Activated naive CD4-positive, alpha-beta T cell treated with anti-CD3 and anti-CD28 coated beads, Interleukin-2, amount 50 U/mL, for 16 hours (primary cell): Measurements from ENCODE around the gene SYNE2.
"Not testable (repeated sequence)": the region's sequence is repeated elsewhere in the genome, so short reads cannot be mapped to it uniquely, and the experiment has no call there.

Experiments
- DNase-seq: peaks from one replicate; pipeline ENCODE4 v3.0.0-alpha.2; 2020

The SYNE2 gene

GRCh38 chr14:63870753-63871037 is 17.9 kb downstream of the SYNE2 start:
- not testable (repeated sequence) for DNase-seq

GRCh38 chr14:63874223-63874622 is 21.4 kb downstream of the SYNE2 start:
- DNase-seq, result no peak

- DNase-seq, result no peak
Observed at GRCh38 chr14:63875311-63875710, 22.5 kb downstream of the SYNE2 start.

- no peak for DNase-seq
Observed at GRCh38 chr14:63877550-63877939, 24.7 kb downstream of the SYNE2 start.

GRCh38 chr14:63878052-63878451 is 25.2 kb downstream of the SYNE2 start:
- no peak for DNase-seq

- DNase-seq, result no peak
Observed at GRCh38 chr14:63878792-63879191, 26.0 kb downstream of the SYNE2 start.

- no peak for DNase-seq
Observed at GRCh38 chr14:63881926-63882325, 29.1 kb downstream of the SYNE2 start.

GRCh38 chr14:63887899-63888298 is 35.1 kb downstream of the SYNE2 start:
- DNase-seq, result no peak

- DNase-seq, result no peak
Observed at GRCh38 chr14:63890553-63890952, 37.7 kb downstream of the SYNE2 start.

- DNase-seq, result no peak
Observed at GRCh38 chr14:63891148-63891975, 38.6 kb downstream of the SYNE2 start.

- DNase-seq, result no peak
Observed at GRCh38 chr14:63892265-63892664, 39.5 kb downstream of the SYNE2 start.

GRCh38 chr14:63893701-63894458 is 41.1 kb downstream of the SYNE2 start:
- DNase-seq, result no peak

GRCh38 chr14:63895510-63895909 is 42.7 kb downstream of the SYNE2 start:
- no peak for DNase-seq

GRCh38 chr14:63896278-63896720 is 43.5 kb downstream of the SYNE2 start:
- DNase-seq, result no peak

GRCh38 chr14:63897721-63898163 is 44.9 kb downstream of the SYNE2 start:
- DNase-seq, result no peak

- DNase-seq, result no peak
Observed at GRCh38 chr14:63899953-63900352, 47.1 kb downstream of the SYNE2 start.

- DNase-seq, result no peak
Observed at GRCh38 chr14:63901434-63902085, 48.8 kb downstream of the SYNE2 start.

GRCh38 chr14:63902375-63902976 is 49.7 kb downstream of the SYNE2 start:
- DNase-seq, result no peak

GRCh38 chr14:63904724-63905123 is 51.9 kb downstream of the SYNE2 start:
- DNase-seq, result no peak

- no peak for DNase-seq
Observed at GRCh38 chr14:63905370-63905769, 52.6 kb downstream of the SYNE2 start.

GRCh38 chr14:63908667-63909264 is 56.0 kb downstream of the SYNE2 start:
- no peak for DNase-seq

- no peak for DNase-seq
Observed at GRCh38 chr14:63909984-63910383, 57.2 kb downstream of the SYNE2 start.
